Measurements from ENCODE around the gene RLBP1. TPM values are rescaled to one million over a fixed set of nuclear protein-coding genes. Genes with fewer than 3 reads are reported as not detected.

RLBP1 gene
- total and polyA plus RNA-seq, 2 of the 4 experiments (the other 2 are of a cell fraction): not detected

- no peak for TF ChIP-seq ELK1 (IDR thresholded peaks at IDR 0.05; ENCODE audit: borderline replicate concordance, low read depth, low read length)
- TF ChIP-seq CHD1 (IDR thresholded peaks at IDR 0.05; ENCODE audit: low read depth, low read length): no peak
- TF ChIP-seq NFE2L2 (IDR thresholded peaks at IDR 0.05; ENCODE audit: low read depth, low read length): no peak
- no peak for TF ChIP-seq BHLHE40 (IDR thresholded peaks at IDR 0.05; ENCODE audit: low read depth, low read length)
- TF ChIP-seq, protein P1, sequence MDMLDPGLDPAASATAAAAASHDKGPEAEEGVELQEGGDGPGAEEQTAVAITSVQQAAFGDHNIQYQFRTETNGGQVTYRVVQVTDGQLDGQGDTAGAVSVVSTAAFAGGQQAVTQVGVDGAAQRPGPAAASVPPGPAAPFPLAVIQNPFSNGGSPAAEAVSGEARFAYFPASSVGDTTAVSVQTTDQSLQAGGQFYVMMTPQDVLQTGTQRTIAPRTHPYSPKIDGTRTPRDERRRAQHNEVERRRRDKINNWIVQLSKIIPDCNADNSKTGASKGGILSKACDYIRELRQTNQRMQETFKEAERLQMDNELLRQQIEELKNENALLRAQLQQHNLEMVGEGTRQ (IDR thresholded peaks at IDR 0.05; ENCODE audit: low read depth, low read length): no peak
- TF ChIP-seq RFX5 (IDR thresholded peaks at IDR 0.05; ENCODE audit: low read depth, low read length): no peak
- TF ChIP-seq, protein P2, sequence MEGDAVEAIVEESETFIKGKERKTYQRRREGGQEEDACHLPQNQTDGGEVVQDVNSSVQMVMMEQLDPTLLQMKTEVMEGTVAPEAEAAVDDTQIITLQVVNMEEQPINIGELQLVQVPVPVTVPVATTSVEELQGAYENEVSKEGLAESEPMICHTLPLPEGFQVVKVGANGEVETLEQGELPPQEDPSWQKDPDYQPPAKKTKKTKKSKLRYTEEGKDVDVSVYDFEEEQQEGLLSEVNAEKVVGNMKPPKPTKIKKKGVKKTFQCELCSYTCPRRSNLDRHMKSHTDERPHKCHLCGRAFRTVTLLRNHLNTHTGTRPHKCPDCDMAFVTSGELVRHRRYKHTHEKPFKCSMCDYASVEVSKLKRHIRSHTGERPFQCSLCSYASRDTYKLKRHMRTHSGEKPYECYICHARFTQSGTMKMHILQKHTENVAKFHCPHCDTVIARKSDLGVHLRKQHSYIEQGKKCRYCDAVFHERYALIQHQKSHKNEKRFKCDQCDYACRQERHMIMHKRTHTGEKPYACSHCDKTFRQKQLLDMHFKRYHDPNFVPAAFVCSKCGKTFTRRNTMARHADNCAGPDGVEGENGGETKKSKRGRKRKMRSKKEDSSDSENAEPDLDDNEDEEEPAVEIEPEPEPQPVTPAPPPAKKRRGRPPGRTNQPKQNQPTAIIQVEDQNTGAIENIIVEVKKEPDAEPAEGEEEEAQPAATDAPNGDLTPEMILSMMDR (conservative IDR thresholded peaks at IDR 0.05; ENCODE audit: low read depth, low read length): no peak
- no peak for TF ChIP-seq FOS (IDR thresholded peaks at IDR 0.05; ENCODE audit: low read depth, low read length)
- TF ChIP-seq MAZ (IDR thresholded peaks at IDR 0.05; ENCODE audit: borderline replicate concordance, low read depth, low read length): no peak
- TF ChIP-seq MXI1 (IDR thresholded peaks at IDR 0.05; ENCODE audit: borderline replicate concordance, low read depth, low read length): no peak
- no peak for TF ChIP-seq RAD21 (IDR thresholded peaks at IDR 0.05; ENCODE audit: low read length)
- no peak for TF ChIP-seq CEBPB (IDR thresholded peaks at IDR 0.05; ENCODE audit: low read depth, low read length)
- no peak for TF ChIP-seq MAFK (IDR thresholded peaks at IDR 0.05; ENCODE audit: low read depth, low read length)
- Histone ChIP-seq H4K91ac (ENCODE audit: insufficient read depth, low read depth, low read length) (no peak overlapping the region), H3K36me3 (ENCODE audit: control insufficient read depth, insufficient read depth, low read length) (peaks cover 9% of the 10 kb centered on the region), H3K27ac (ENCODE audit: insufficient read depth, low read length) (no peak overlapping the region), H2BK5ac (ENCODE audit: low read depth, low read length, poor library complexity, severe bottlenecking) (no peak overlapping the region), H2AK9ac (replicated peaks; ENCODE audit: low read depth, low read length, poor library complexity) (no peak overlapping the region), H3K23ac (ENCODE audit: low read depth, low read length) (no peak overlapping the region), H2BK15ac (ENCODE audit: low read depth, low read length) (no peak overlapping the region), H2BK120ac (ENCODE audit: low read depth, low read length) (no peak overlapping the region), H4K20me1 (ENCODE audit: insufficient read depth, low read length) (no peaks in the 10 kb centered on the region), H3K9me3 (ENCODE audit: control insufficient read depth, insufficient read depth, low read length) (no peaks in the 10 kb centered on the region), H3K4me2 (ENCODE audit: low read depth, low read length) (no peak overlapping the region), H4K8ac (ENCODE audit: low read depth in 2 of 2, low read length in 2 of 2) (no peak overlapping the region), H3K4ac (ENCODE audit: low read depth, low read length) (no peak overlapping the region), H3K56ac (ENCODE audit: extremely low read depth, insufficient read depth, low read length) (no peak overlapping the region), H3K4me3 (ENCODE audit: insufficient read depth, low read depth, low read length) (no peak overlapping the region), H3K27me3 (ENCODE audit: control insufficient read depth, insufficient read depth, low read length) (no peaks in the 10 kb centered on the region), H2AFZ (replicated peaks; ENCODE audit: low read length, poor library complexity) (no peak overlapping the region), H2AK5ac (ENCODE audit: low read depth, low read length) (no peak overlapping the region), H3K14ac (replicated peaks; ENCODE audit: low read depth, low read length) (no peak overlapping the region), H3K4me1 (ENCODE audit: control insufficient read depth, insufficient read depth, low read length) (peaks cover 6% of the 10 kb centered on the region), H3K9ac (ENCODE audit: low read depth, low read length) (no peak overlapping the region), H3K18ac (ENCODE audit: low read depth, low read length) (no peak overlapping the region), H2BK20ac (ENCODE audit: low read depth, low read length) (no peak overlapping the region), H3K79me1 (ENCODE audit: low read depth in 1 of 2, low read length in 2 of 2) (peaks cover 9 to 19% of the 10 kb centered on the region in 2 experiments), H4K5ac (ENCODE audit: low read depth, low read length) (no peak overlapping the region), H3K9me1 (ENCODE audit: insufficient read depth, low read length) (peaks cover 2% of the 10 kb centered on the region; the same call in 1 of the 2 replicates)
- ATAC-seq (ENCODE audit: low read depth): peak; percentile 38; the same call in 1 of the 2 replicates
- 80% methylated on average over 2 of the region's 3 CpGs; no CpG with 5 or more reads in 1 of the 2 experiments for WGBS, 2 experiments (ENCODE audit: extremely low coverage in 2 of 2, insufficient read length in 1 of 2)
- DNase-seq: no peak
- POLR2A ChIA-PET (ENCODE audit: unreplicated experiment): no interaction called here
- in situ Hi-C loops (cut with MboI; ENCODE audit: low sequenced_read_pairs) (loop anchor here (25.0 kb wide), 1 partner anchor 499 kb away; no protein-coding TSS in a partner anchor), intact Hi-C loops (cut with micrococcal nuclease) (no loop called here), dilution Hi-C loops (cut with HindIII; ENCODE audit: low sequenced_read_pairs, unreplicated experiment) (no loop called here)
- BruUV-seq (replicated peaks): no TSS peak
- CTCF ChIA-PET: interaction anchor here (1.1 kb wide), 1 partner anchor 11 kb away, joined by 3 read pairs; no protein-coding TSS in a partner anchor
Measured at GRCh38 chr15:89161666-89162065, 59.7 kb downstream of the RLBP1 start.
